HG02610 (cell line): Measurements from ENCODE around the gene BRD7.

Experiments
- ATAC-seq: cut with Tn5 transposase; IDR thresholded peaks from one replicate; pipeline ENCODE4 v1.9.1; 2021; ENCODE audit warnings: mild to moderate bottlenecking, moderate library complexity; ENCODE audit not compliant: unreplicated experiment

The BRD7 gene

GRCh38 chr16:50390371-50390771 lies 21.6 kb upstream of the BRD7 start:
- ATAC-seq = no peak

DNA sequence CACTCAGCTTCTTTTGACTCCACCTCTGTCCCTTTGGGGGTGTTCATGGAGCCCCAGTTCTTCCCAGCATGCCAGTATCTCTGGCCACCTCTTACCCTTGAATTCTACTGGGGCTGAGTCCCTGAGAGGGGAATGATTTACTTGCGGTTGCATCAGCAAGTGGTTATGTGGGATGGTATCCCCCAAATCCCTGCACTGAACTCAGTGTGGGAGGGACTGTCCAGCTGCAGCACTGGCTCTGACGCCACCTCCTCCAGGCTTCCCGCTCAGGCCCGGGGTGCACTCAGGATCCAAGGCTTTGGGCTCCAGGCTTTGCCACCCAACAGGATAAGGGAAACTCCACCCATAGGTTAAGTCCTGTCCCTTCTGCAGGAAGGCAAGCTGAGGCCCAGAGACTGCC lies 21.1 kb upstream of the BRD7 start:
- ATAC-seq = no peak

DNA sequence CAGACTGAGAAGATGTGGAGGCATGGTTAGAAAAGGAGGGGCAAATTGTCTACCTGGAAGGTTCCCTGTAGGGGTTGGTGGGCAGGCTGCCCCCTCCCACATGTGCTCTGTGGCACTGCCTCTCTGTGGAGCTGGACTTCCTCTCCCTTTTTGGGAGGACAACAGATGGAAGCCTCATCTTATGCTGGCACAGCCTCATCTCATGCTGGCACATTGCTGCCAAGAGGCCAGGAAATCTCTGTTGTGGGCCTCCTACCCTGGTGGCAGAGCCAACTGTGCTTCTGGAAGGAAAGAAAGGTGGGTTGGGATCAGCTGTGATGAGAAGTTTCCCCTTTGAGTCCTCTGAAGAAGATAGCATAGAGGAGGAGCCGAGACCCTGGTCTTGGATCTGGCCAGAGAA lies 19.7 kb upstream of the BRD7 start:
- ATAC-seq = no peak

GRCh38 chr16:50386774-50387173 lies 18.0 kb upstream of the BRD7 start:
- ATAC-seq = no peak

GRCh38 chr16:50386139-50386538 lies 17.4 kb upstream of the BRD7 start:
- ATAC-seq = no peak

- ATAC-seq = no peak
These were observed 15.8 kb upstream of the BRD7 start for GRCh38 chr16:50384500-50385135.

- ATAC-seq = no peak
These were observed 13.1 kb upstream of the BRD7 start for GRCh38 chr16:50381679-50382440.

DNA sequence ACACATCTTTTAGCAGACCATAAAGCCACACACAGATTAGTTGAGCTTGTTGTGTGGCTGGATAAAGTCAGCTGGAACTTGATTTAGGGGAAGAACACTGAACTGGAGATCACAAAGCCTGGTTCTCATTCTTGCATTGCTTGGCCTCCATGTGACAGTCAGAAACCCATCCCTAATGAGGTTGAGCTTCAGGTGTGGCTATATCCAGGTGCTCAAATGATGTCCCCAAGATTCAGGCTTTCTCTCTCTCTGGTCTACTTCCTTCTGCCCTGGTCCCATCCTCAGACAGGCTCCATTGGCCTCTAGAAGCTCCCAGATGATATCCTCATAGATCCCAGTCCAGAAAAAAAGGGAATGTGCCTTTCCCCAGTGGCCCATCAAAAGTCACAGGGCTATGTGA lies 9.6 kb upstream of the BRD7 start:
- ATAC-seq = no peak

- no peak for ATAC-seq
These were observed 8.2 kb upstream of the BRD7 start for GRCh38 chr16:50377001-50377400.

DNA sequence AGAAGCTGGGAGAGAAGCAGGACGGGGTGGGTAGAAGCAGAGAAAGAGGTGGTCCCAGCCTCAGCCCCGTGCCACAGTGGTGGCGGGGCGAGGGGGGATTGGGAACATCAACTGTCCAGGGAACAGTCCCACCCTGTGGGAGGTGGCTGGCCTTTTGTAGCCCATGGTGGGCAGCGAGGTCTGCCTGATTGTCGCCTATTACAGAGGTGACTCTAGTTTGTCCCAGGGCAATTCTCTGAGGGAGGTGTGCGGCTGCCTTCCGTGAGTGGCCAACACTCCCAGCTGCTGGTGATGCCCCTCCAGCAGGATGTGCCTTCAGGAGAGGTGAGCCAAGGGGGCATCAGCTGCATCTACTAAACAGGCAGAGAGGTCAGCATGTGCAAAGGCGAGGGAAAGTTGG lies 5.0 kb upstream of the BRD7 start:
- no peak for ATAC-seq

GRCh38 chr16:50373345-50373701 lies 4.5 kb upstream of the BRD7 start:
- ATAC-seq = no peak

DNA sequence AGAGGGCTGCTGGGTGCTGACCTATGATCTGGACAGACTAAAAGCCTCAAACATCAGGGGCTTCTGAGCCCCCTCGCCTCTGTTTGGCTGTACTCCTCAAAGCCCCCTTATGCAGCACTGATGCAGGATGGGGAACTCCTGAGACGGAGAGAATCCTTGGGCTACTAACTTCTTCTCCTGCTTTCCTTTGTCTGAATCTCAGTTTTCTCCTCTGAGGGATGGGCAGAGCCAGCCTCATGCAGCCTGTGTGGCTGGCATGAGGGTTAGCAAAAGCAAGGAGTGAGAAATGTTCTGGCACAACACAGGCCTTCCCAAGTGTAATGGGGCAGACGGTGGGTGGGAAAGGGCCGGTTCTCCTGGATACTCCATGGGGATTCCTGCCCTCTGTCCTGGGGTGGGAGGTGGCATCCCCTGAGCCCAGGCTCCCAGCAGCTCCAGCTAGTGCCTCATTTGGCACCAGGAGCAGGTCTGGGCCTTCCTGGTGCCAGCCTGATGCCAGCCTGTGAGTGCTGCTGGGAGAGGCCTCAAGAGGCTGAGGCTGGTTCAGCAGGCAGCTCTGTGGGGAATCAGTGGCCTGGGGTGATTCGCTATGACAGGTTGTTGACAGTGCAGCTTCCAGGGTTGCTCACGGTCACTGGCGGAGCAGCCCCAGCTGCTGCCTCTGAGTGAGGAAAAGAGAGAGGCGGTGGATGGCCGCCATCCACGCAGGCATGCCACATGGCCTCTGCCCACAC lies 4.0 kb upstream of the BRD7 start:
- no peak for ATAC-seq

DNA sequence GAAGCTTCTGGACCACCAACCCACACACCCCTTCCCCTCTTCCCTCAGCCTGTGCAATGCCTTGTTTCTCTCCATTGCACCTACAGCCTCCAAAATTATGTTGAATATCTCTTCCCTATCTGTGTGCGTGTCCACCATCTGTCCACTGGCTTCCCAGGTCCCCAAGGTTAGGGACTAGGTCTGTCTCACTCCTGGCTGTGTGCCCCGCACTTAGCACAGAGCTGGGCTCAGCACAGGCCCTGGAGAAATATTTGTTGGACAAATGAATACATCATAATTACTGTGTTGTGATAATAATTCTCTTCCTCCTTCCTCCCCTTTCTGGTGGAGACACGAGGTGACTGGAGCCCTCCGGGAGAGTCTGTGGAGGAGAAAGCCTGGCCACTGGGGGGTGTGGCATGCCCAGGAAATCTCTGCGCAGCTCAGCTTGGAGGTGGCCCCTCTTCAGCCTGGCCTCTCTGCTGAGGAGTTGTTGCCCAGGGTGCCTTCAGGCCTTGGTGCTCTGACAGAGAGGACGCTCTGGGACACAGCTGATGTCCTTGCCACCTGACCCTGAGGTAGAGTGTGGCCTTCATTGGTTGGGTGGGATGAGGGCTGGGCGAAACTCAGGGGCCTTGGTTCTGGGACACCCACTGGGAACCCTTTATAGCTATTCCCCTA lies 3.3 kb upstream of the BRD7 start:
- ATAC-seq = no peak

DNA sequence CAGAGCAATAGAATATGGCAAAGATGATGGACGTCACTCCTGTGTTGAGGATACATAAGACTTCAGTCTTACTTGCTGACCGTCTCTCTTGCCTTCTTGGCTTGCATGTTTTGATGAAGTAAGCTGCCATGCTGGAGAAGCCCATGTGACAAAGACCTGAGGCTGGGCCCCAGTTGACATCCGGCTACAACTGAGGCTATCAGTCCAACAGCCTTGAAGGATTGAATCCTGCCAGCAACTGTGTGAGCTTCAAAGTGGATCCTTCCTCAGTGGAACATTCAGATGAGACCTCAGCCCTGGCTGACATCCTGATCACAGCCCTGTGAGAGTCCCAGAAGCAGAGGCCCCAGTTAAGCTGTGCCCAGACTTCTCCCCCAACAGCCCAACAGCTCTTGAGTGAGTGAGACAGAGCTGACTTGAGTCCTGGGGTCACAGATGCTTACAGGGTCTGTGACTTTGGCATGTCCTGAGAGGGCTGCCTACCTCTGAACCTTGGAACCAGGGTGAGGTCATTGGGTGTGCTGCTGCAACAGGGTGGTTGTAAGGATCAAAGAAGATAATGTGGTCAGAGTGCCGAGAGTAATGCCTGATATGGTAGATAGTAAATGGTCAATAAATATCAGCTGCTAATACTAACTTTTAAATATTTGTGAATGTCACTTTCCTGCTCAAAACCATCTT lies 2.4 kb upstream of the BRD7 start:
- ATAC-seq = no peak

DNA sequence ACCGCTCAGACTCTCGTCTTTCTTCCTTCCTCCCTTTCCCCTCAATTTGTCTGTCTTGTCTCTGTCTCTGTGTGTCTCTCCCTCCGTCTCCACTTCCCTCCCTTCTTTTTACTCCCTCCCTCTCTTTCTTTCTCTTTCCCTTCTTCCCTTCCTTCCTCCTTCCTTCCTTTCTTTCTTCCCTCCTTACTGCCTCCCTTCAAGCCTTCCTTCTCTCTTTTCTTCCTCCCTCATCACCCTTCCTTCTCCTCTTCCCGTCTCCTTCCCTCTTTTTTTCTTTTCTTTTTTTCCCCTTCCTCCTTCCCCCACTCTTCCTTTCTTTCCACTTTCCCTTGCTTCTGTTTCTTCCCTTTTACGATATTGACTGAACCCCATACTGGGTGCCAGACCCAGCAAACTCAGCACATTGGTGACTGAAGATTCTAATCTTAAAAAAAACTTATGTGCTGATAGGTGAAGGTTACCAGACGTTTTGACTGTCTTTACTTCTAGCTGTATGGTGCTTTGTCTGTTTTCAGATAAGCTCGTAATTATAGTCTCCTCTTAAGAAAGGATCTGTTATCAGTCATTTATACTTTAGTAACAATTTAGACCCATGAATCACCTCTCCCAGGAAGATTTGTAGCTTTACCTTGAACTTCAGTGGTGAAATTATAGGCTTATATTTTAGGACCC lies 481 bp upstream of the BRD7 start:
- no peak for ATAC-seq

DNA sequence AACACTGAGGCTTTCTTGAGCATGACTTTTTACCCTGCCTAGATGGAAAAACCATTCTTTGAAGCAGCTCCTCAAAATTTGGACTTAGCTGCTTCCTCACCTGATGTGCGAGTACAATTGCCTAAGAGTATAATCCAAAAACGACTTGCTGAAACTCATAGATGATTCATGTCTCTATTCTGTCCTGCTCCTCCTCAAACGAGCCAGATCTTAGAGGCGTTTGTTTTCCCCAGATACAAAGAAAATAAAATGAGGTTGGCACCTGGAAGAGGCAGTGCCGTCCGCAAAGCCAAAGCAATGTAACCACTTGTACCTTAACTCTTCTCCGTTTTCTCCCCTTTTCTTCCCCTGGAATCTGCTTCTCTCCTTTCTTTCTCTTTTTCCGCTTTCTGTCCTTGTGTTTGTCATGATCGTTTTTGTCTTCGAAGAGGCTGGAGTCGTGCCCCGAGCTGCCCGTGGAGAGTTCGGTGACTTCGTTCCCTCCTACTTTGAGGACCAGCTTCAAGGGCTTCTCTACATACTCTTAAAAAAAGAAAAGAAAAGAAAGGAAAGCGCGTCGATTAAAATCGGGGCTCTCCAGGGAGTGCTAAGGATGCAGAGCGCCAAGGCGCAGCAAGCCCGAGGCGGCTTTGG lies 895 bp downstream of the BRD7 start:
- no peak for ATAC-seq

- no peak for ATAC-seq
These were observed 2.8 kb downstream of the BRD7 start for GRCh38 chr16:50365791-50366575.

DNA sequence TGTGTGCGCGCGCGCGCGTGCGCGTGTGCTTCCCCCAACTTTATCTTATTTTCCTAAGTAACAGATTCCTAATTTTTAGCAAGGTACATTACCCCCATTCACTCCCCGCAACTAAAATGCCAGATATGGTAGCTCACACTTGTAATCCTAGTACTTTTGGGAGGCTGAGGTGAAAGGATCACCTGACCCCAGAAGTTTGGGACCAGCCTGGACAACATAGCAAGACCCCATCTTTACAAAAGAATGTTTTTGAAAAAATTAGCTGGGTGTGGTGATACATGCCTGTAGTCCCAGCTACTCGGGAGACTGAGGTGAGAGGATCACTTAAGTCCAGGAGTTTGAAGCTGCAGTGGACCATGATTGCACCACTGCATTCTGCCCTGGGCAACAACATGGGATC lies 5.1 kb downstream of the BRD7 start:
- ATAC-seq = no peak

DNA sequence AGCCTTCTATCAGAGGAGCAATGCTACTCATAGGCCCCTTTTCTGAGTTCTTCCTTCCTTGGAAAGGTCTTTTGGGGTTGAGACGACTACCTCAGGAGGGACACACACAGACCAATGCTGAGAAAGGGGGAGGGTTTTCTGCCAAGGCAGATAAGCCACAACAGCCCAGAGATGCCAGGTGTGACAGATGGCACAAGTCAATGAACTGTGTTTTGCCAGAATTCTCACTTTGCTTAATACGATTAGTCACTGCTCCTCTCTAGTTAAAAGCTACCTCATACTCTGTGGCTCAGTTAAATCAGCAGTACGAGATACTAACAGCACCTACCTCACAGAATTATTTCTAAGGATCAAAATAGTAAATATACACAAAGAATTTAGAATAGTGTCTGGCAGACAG lies 8.0 kb downstream of the BRD7 start:
- no peak for ATAC-seq
